K562 (cell line): ENCODE measurements around the gene CEP120. TPM values are rescaled to one million over a fixed set of nuclear protein-coding genes. Genes with fewer than 3 reads are reported as not detected.

Experiments used
- ATAC-seq: fragments of 200-7000 bp; cut with Tn5 transposase; 3 replicates; pipeline ENCODE4 v1.9.1; 2020; ENCODE audit warnings: moderate library complexity
- BruUV-seq: library from RNA; stranded (reverse); fragments of 400-500 nt; replicated peaks from 2 replicates; lab custom pipeline; 2021; lab: Mats Ljungman, UMichigan
- CTCF ChIA-PET: fragments of 300-600 bp; formaldehyde crosslinking; extraction: SDS; loops from one replicate; lab custom pipeline; 2021; ENCODE audit warnings: low intra/inter-chr PET ratio; lab: Yijun Ruan, JAX
- POLR2A ChIA-PET: fragments of 300-600, 350-650 bp; sonication (Branson Sonifier 250); formaldehyde crosslinking; extraction: SDS; loops from one replicate; lab custom pipeline; 2021; ENCODE audit warnings: antibody characterized with exemption, inconsistent platforms; lab: Yijun Ruan, JAX
- DNase-seq, 4 experiments: peaks; one replicate each; pipeline versions ENCODE4 v3.0.0 to v3.0.0-alpha.2; 2011 to 2018; ENCODE audit warnings: low spot score in 3 of 4, mixed read lengths in 3 of 4; ENCODE audit errors: extremely low read depth in 1 of 4
- FAIRE-seq: peaks from 2 replicates; lab custom pipeline; 2011; peaks lifted over from hg19 to GRCh38; lab: Jason Lieb, UNC
- H2AFZ ChIP-seq: 2 replicates; pipeline ENCODE4 v1.6.0; 2011; ENCODE audit warnings: low read depth, low read length, control low read depth, inconsistent platforms
- H3K27ac ChIP-seq: fragments of 200-600 bp; 3 replicates; pipeline ENCODE4 v1.8.0; 2011; ENCODE audit warnings: low read depth, mild to moderate bottlenecking, control low read depth, inconsistent platforms, low read length, moderate library complexity, mixed read lengths; ENCODE audit errors: extremely low read depth
- H3K27me3 ChIP-seq, 2 experiments: fragments of 300-600 bp in 1 of 2; 2 replicates in 1 of 2; 3 replicates in 1 of 2; pipeline versions ENCODE4 v1.6.0 to v1.8.0; 2011; ENCODE audit warnings: inconsistent platforms in 2 of 2, low read length in 2 of 2, mild to moderate bottlenecking in 1 of 2, mixed read lengths in 1 of 2, moderate library complexity in 1 of 2; ENCODE audit not compliant: control insufficient read depth in 2 of 2, insufficient read depth in 2 of 2
- H3K36me3 ChIP-seq: fragments of 300-600 bp; 3 replicates; pipeline ENCODE4 v1.8.0; 2011; ENCODE audit warnings: mild to moderate bottlenecking, low read length, inconsistent platforms; ENCODE audit not compliant: control insufficient read depth, insufficient read depth
- H3K4me1 ChIP-seq, 2 experiments: fragments of 200-600 bp in 1 of 2; replicated peaks in 1 of 2; 2 replicates in 1 of 2; 3 replicates in 1 of 2; pipeline versions ENCODE4 v1.5.1 to v1.8.0; 2011; ENCODE audit warnings: inconsistent platforms in 2 of 2, low read length in 2 of 2, mild to moderate bottlenecking in 1 of 2, mixed read lengths in 1 of 2, moderate library complexity in 1 of 2; ENCODE audit not compliant: control insufficient read depth in 2 of 2, insufficient read depth in 2 of 2
- H3K4me2 ChIP-seq: 2 replicates; pipeline ENCODE4 v1.6.1; 2011; ENCODE audit warnings: low read length, control low read depth, inconsistent platforms, mixed read lengths; ENCODE audit not compliant: insufficient read depth
- H3K4me3 ChIP-seq: fragments of 200-600 bp; sonication (generic), shearing (Covaris generic); 2 replicates; pipeline ENCODE4 v1.5.1; 2016; ENCODE audit warnings: control low read depth, inconsistent platforms
- H3K79me2 ChIP-seq: fragments of 200-600 bp; 3 replicates; pipeline ENCODE4 v1.8.0; 2011; ENCODE audit warnings: low read length, inconsistent platforms; ENCODE audit not compliant: control insufficient read depth, insufficient read depth
- H3K9ac ChIP-seq, 2 experiments: 2 replicates each; pipeline versions ENCODE4 v1.6.0 to v1.6.1; 2011; ENCODE audit warnings: low read depth in 2 of 2, low read length in 2 of 2, control low read depth in 1 of 2, inconsistent platforms in 1 of 2, mild to moderate bottlenecking in 1 of 2, mixed read lengths in 1 of 2; ENCODE audit not compliant: insufficient read depth in 1 of 2
- H3K9me1 ChIP-seq: one replicate; pipeline ENCODE4 v1.6.0; 2011; ENCODE audit warnings: inconsistent platforms, mild to moderate bottlenecking, low read length, moderate library complexity; ENCODE audit not compliant: control insufficient read depth, insufficient read depth
- H3K9me3 ChIP-seq: replicated peaks from 2 replicates; pipeline ENCODE4 v1.5.1; 2011; ENCODE audit warnings: low read depth, low read length, inconsistent platforms; ENCODE audit not compliant: control insufficient read depth, insufficient read depth
- H4K20me1 ChIP-seq: replicated peaks from 2 replicates; pipeline ENCODE4 v1.6.1; 2011; ENCODE audit warnings: low read length, inconsistent platforms, mixed read lengths; ENCODE audit not compliant: control insufficient read depth, insufficient read depth
- ATF7 ChIP-seq: fragments of 450-650 bp; IDR thresholded peaks from 2 replicates; pipeline ENCODE4 v1.7.1; 2014; ENCODE audit warnings: mild to moderate bottlenecking, moderate library complexity
- PCBP1 ChIP-seq: fragments of 200-400 bp; formaldehyde crosslinking; IDR thresholded peaks from 2 replicates; pipeline ENCODE4 v1.6.1; 2018; ENCODE audit warnings: mild to moderate bottlenecking, low read depth, low read length; ENCODE audit not compliant: poor library complexity, severe bottlenecking
- PTTG1 ChIP-seq: fragments of 450-650 bp; IDR thresholded peaks from 2 replicates; pipeline ENCODE4 v1.6.1; 2016; ENCODE audit warnings: low read depth, mild to moderate bottlenecking, missing genetic modification characterization, missing compliant biosample characterization
- SP1 ChIP-seq: sonication (generic); formaldehyde crosslinking; IDR thresholded peaks from 2 replicates; pipeline ENCODE4 v1.8.1; 2022; ENCODE audit warnings: mild to moderate bottlenecking, missing genetic modification reagents
- WGBS: fragments of 100-300 bp; shearing (Covaris generic); methylation state at CpG from one replicate; pipeline ENCODE4 v1.1.6; 2016; ENCODE audit warnings: low coverage, mixed read lengths; ENCODE audit not compliant: insufficient coverage; ENCODE audit errors: missing lambda C conversion rate; 5-methylcytosine and 5-hydroxymethylcytosine counted together
- in situ Hi-C: fragments of 300-500 bp; cut with MboI; formaldehyde crosslinking; loops from 4 replicates; pipeline ENCODE4 v1.15.0; 2018; ENCODE audit warnings: inconsistent platforms, mixed read lengths
- intact Hi-C: fragments of 100-400 bp; cut with micrococcal nuclease; formaldehyde crosslinking; loops from 2 replicates; pipeline ENCODE4 v1.14.2; 2022
- polyA plus RNA-seq, 8 experiments: library from polyadenylated mRNA; depleted of rRNA in 4 of 8; stranded (reverse) in 5 of 8; unstranded in 3 of 8; fragments of >200 nt; fragmentation: Nextera tagmentation in 2 of 8; fragmentation: Illumina TruSeq in 1 of 8; extraction: Ambion mirVana in 2 of 8; extraction: Trizol in 1 of 8; gene quantifications; 2 replicates each; pipeline versions ENCODE4 v1.2.1 to v1.2.3, GENCODE V29; 2011 to 2014; ENCODE audit warnings: inconsistent platforms in 1 of 8, missing spikeins in 1 of 8
- total RNA-seq, 7 experiments: library from RNA; depleted of rRNA in 6 of 7; stranded (reverse); fragments of >200 nt in 6 of 7; fragmentation: Illumina TruSeq in 2 of 7; extraction: Trizol in 2 of 7; gene quantifications; 2 replicates each; pipeline versions ENCODE4 v1.2.1 to v1.2.3, GENCODE V29; 2011 to 2021; ENCODE audit warnings: low replicate concordance in 1 of 7

The CEP120 gene
- total and polyA plus RNA-seq, 9 of the 15 experiments (the other 6 are each of a cell fraction or from before 2014, with no cell fraction given), result 3.3 to 24.9 (median 14.4) TPM

DNA sequence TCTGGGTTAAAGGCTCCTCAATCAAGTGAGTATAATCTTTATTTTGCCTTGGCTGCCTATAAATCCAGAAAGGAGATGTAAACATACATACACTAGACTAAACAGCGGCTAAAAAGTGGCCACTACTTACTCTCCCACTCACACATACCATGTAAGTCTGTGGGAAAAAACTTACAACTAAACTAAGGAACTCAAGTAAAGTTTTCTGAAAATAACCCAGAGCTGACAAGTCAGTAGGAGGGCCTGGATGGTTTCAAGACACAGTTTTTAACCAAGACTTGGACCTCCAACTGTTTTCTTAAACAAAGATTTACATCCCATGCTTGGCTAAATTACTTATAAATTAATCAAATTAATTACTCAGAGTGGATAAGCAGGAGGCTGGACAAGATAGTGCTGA lies 64.5 kb downstream of the CEP120 start:
- Histone ChIP-seq H3K9ac (no peak overlapping the region), H3K36me3 (peaks cover 7% of the 10 kb centered on the region; the same call in 1 of the 3 replicates), H4K20me1 (no peaks in the 10 kb centered on the region), H3K9me3 (no peaks in the 10 kb centered on the region), H3K27ac (no peak overlapping the region), H3K27me3 (no peaks in the 10 kb centered on the region), H3K4me2 (no peak overlapping the region), H3K4me1 (no peaks in the 10 kb centered on the region), H2AFZ (no peak overlapping the region), H3K9me1 (no peaks in the 10 kb centered on the region), H3K79me2 (no peaks in the 10 kb centered on the region), H3K4me3 (no peak overlapping the region)
- 67% methylated on average over 1 of the region's 1 CpG for WGBS
- in situ Hi-C loops (loop anchor here (25.0 kb wide), 1 partner anchor 846 kb away; no protein-coding TSS in a partner anchor), intact Hi-C loops (no loop called here)
- FAIRE-seq (no peak), DNase-seq (no peak), ATAC-seq (no peak)
- TF ChIP-seq PTTG1 (tag) (no peak), PCBP1 (no peak)
- BruUV-seq, result no TSS peak
- POLR2A ChIA-PET, result no interaction called here
- CTCF ChIA-PET, result no interaction called here

GRCh38 chr5:123358304-123358703 lies 64.9 kb downstream of the CEP120 start:
- no TSS peak for BruUV-seq
- TF ChIP-seq ATF7, result no peak
- no peak for TF ChIP-seq SP1 (CRISPR knock-in tag)
- Histone ChIP-seq H3K9me1 (no peaks in the 10 kb centered on the region), H3K27me3 (no peaks in the 10 kb centered on the region), H3K9me3 (no peaks in the 10 kb centered on the region), H3K4me1 (no peaks in the 10 kb centered on the region), H4K20me1 (no peaks in the 10 kb centered on the region), H3K4me2 (no peak overlapping the region), H3K36me3 (peaks cover 7% of the 10 kb centered on the region; the same call in 1 of the 3 replicates), H3K4me3 (no peak overlapping the region), H3K27ac (no peak overlapping the region), H2AFZ (no peak overlapping the region), H3K79me2 (no peaks in the 10 kb centered on the region), H3K9ac (no peak overlapping the region)
- FAIRE-seq, result no peak
- in situ Hi-C loops (loop anchor here (25.0 kb wide), 1 partner anchor 846 kb away; no protein-coding TSS in a partner anchor), intact Hi-C loops (no loop called here)
- ChIA-PET POLR2A (no interaction called here), CTCF (no interaction called here)
- no peak for ATAC-seq
- WGBS, result 73% methylated on average over 1 of the region's 1 CpG
- DNase-seq, result no peak
